Measurements from ENCODE around the gene ATP6V0E2.

DNA sequence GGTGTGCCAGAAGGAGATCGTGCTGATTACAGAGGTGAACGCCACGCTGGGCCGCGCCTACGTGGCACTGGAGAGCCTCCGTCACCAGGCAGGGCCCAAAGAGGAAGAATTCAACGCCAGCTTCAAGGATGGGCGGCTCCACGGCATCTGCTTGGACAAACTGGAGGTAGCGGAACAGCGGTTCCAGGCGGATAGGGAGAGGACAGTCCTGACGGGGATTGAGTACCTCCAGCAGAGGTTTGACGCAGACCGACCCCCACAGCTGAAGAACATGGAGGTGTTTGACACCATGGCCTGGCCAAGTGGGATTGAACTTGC lies 12.1 kb upstream of the ATP6V0E2 start:
- TF ChIP-seq ZNF232 (CRISPR knock-in tag; IDR thresholded peaks at IDR 0.05) (no peak), ZNF138 (CRISPR knock-in tag; conservative IDR thresholded peaks at IDR 0.05) (no peak), NR3C1 (CRISPR knock-in tag; conservative IDR thresholded peaks at IDR 0.05; ENCODE audit: low read depth) (no peak), SP1 (CRISPR knock-in tag; conservative IDR thresholded peaks at IDR 0.05) (no peak)
- TF ChIP-seq, protein P1, sequence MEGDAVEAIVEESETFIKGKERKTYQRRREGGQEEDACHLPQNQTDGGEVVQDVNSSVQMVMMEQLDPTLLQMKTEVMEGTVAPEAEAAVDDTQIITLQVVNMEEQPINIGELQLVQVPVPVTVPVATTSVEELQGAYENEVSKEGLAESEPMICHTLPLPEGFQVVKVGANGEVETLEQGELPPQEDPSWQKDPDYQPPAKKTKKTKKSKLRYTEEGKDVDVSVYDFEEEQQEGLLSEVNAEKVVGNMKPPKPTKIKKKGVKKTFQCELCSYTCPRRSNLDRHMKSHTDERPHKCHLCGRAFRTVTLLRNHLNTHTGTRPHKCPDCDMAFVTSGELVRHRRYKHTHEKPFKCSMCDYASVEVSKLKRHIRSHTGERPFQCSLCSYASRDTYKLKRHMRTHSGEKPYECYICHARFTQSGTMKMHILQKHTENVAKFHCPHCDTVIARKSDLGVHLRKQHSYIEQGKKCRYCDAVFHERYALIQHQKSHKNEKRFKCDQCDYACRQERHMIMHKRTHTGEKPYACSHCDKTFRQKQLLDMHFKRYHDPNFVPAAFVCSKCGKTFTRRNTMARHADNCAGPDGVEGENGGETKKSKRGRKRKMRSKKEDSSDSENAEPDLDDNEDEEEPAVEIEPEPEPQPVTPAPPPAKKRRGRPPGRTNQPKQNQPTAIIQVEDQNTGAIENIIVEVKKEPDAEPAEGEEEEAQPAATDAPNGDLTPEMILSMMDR (IDR thresholded peaks at IDR 0.05): no peak
- TF ChIP-seq, protein P2, sequence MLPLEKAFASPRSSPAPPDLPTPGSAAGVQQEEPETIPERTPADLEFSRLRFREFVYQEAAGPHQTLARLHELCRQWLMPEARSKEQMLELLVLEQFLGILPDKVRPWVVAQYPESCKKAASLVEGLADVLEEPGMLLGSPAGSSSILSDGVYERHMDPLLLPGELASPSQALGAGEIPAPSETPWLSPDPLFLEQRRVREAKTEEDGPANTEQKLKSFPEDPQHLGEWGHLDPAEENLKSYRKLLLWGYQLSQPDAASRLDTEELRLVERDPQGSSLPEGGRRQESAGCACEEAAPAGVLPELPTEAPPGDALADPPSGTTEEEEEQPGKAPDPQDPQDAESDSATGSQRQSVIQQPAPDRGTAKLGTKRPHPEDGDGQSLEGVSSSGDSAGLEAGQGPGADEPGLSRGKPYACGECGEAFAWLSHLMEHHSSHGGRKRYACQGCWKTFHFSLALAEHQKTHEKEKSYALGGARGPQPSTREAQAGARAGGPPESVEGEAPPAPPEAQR (CRISPR knock-in tag; IDR thresholded peaks at IDR 0.05): no peak

All from WTC11 (cell line).